HG03135 (cell line): ENCODE data around the gene RRM2.
"Not testable (repeated sequence)": the region's sequence is repeated elsewhere in the genome, so short reads cannot be mapped to it uniquely, and the experiment has no call there.

Experiments used
- ATAC-seq: cut with Tn5 transposase; IDR thresholded peaks from one replicate; pipeline ENCODE4 v1.9.1; 2021; ENCODE audit warnings: mild to moderate bottlenecking, moderate library complexity; ENCODE audit not compliant: unreplicated experiment

RRM2 gene

GRCh38 chr2:10129490-10129889 lies 7.0 kb downstream of the RRM2 start:
- no peak for ATAC-seq

- ATAC-seq, result no peak
Observed at GRCh38 chr2:10132043-10132575, 9.6 kb downstream of the RRM2 start.

- no peak for ATAC-seq
Observed at GRCh38 chr2:10132596-10132995, 10.1 kb downstream of the RRM2 start.

GRCh38 chr2:10132996-10133647 lies 10.6 kb downstream of the RRM2 start:
- ATAC-seq, result no peak

GRCh38 chr2:10135296-10136089 lies 13.0 kb downstream of the RRM2 start:
- ATAC-seq, result no peak

- no peak for ATAC-seq
Observed at GRCh38 chr2:10136101-10136934, 13.8 kb downstream of the RRM2 start.

- ATAC-seq, result no peak
Observed at GRCh38 chr2:10137053-10137843, 14.7 kb downstream of the RRM2 start.

GRCh38 chr2:10139536-10139935 lies 17.0 kb downstream of the RRM2 start:
- no peak for ATAC-seq

- no peak for ATAC-seq
Observed at GRCh38 chr2:10140841-10141610, 18.5 kb downstream of the RRM2 start.

GRCh38 chr2:10141736-10142639 lies 19.4 kb downstream of the RRM2 start:
- ATAC-seq, result no peak

- ATAC-seq, result no peak
Observed at GRCh38 chr2:10142640-10142965, 20.1 kb downstream of the RRM2 start.

GRCh38 chr2:10144771-10145518 lies 22.4 kb downstream of the RRM2 start:
- no peak for ATAC-seq

- ATAC-seq, result no peak
Observed at GRCh38 chr2:10145519-10146357, 23.2 kb downstream of the RRM2 start.

- ATAC-seq, result no peak
Observed at GRCh38 chr2:10146366-10147005, 23.9 kb downstream of the RRM2 start.

- not testable (repeated sequence) for ATAC-seq
Observed at GRCh38 chr2:10147050-10147660, 24.6 kb downstream of the RRM2 start.

- ATAC-seq, result no peak
Observed at GRCh38 chr2:10148268-10148667, 25.7 kb downstream of the RRM2 start.
